IMR-90 (cell line): ENCODE measurements around the gene ZNF432.

Source experiments
- CTCF ChIP-seq: conservative IDR thresholded peaks from 2 replicates; pipeline ENCODE4 v1.5.1; 2012; ENCODE audit warnings: mild to moderate bottlenecking, low read depth, low read length, improper control_type of control experiment
- ELK1 ChIP-seq: fragments of 150-350 bp; IDR thresholded peaks from 2 replicates; pipeline ENCODE4 v1.6.1; 2016; ENCODE audit warnings: low read depth, mild to moderate bottlenecking, low read length, moderate library complexity, borderline replicate concordance
- POLR2A ChIP-seq: IDR thresholded peaks from 2 replicates; pipeline ENCODE4 v1.6.1; 2012; ENCODE audit warnings: mild to moderate bottlenecking, low read depth, low read length
- RAD21 ChIP-seq: IDR thresholded peaks from 2 replicates; pipeline ENCODE4 v1.6.1; 2012; ENCODE audit warnings: low read length, improper control_type of control experiment

DNA sequence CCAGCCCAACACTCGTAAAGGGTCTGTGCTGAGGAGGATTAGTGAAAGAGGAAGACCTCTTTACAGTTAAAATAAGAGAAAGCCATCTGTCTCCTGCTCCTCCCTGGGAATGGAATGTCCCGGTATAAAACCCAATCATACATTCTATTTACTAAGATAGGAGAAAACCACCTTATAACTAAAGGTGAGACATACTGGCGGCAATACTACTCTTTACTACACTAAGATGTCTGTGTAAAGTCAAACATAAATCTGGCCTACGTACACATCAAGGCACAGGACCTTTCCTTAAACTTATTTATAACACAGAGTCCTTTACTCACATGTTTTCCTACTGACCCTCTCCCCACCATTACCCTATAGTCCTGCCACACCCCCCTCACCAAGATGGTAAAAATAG, 65.3 kb downstream of the ZNF432 start:
- no peak for TF ChIP-seq CTCF
- TF ChIP-seq POLR2A: no peak
- no peak for TF ChIP-seq RAD21
- TF ChIP-seq ELK1: no peak
